ENCODE data around the gene PAWR. TPM values are rescaled to one million over a fixed set of nuclear protein-coding genes. Genes with fewer than 3 reads are reported as not detected.

PAWR gene
- total and polyA plus RNA-seq, 2 donors (not counting 3 experiments of a cell fraction or from before 2014, with no cell fraction given) = 18.3 to 154 TPM

DNA sequence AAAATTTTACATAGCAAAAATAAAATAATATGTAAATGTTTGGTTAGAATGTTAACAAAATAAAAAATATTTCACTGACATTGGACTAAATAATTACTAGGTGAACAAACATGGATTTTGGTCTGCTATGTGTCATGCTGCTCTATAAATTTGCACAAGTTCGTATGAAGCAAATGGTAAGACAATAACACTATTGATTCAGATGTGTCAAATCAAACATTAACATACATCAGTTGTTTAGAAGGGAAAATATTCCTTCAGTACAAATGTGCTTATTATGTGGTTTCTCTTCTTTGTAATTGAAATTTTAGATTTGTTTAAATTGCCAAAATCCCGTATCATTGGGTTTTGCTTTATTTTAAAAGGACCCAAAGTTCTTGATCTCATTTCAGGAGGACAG is 46.9 kb downstream of the PAWR start:
- DNase-seq (ENCODE audit: low read depth, low spot score) (no peak), FAIRE-seq (no peak)
- intact Hi-C loops (cut with micrococcal nuclease) = no loop called here
- Histone ChIP-seq H3K27ac (ENCODE audit: insufficient read depth, low read depth, low read length) (no peak overlapping the region), H2AFZ (ENCODE audit: low read depth, low read length) (no peak overlapping the region), H3K9me3 (replicated peaks; ENCODE audit: control insufficient read depth, insufficient read depth, low read length) (no peaks in the 10 kb centered on the region), H3K4me2 (ENCODE audit: insufficient read depth, low read length) (no peak overlapping the region), H3K9ac (replicated peaks; ENCODE audit: extremely low read depth, insufficient read depth, low read length) (no peak overlapping the region), H3K4me1 (ENCODE audit: control insufficient read depth, extremely low read depth, insufficient read depth, low read length) (no peaks in the 10 kb centered on the region), H3K4me3 (replicated peaks in 1 of 3; ENCODE audit: insufficient read depth in 1 of 3, low read depth in 1 of 3, low read length in 3 of 3) (no peak overlapping the region), H3K79me2 (ENCODE audit: control insufficient read depth, insufficient read depth, low read length) (peaks cover 91% of the 10 kb centered on the region), H4K20me1 (replicated peaks; ENCODE audit: control insufficient read depth, extremely low read depth, insufficient read depth, low read length) (peaks cover 4% of the 10 kb centered on the region), H3K9me1 (replicated peaks; ENCODE audit: control insufficient read depth, extremely low read depth, insufficient read depth, low read length) (no peaks in the 10 kb centered on the region), H3K36me3 (ENCODE audit: control insufficient read depth in 2 of 2, extremely low read depth in 1 of 2, insufficient read depth in 2 of 2, low read length in 2 of 2) (no peaks in the 10 kb centered on the region), H3K27me3 (ENCODE audit: control insufficient read depth in 2 of 2, insufficient read depth in 2 of 2, low read length in 2 of 2) (no peaks in the 10 kb centered on the region)
- BruUV-seq (replicated peaks) = no TSS peak
- dilution Hi-C loops (cut with MboI; ENCODE audit: extremely low pct_ligation_motif_present, low sequenced_read_pairs) = no loop called here
- TF ChIP-seq MYC (IDR thresholded peaks at IDR 0.05; ENCODE audit: low read depth, low read length) = no peak
- no peak for TF ChIP-seq GATA2 (IDR thresholded peaks at IDR 0.05; ENCODE audit: insufficient read depth, insufficient read length, low read depth, low read length)
- TF ChIP-seq FOS (IDR thresholded peaks at IDR 0.05; ENCODE audit: borderline replicate concordance, insufficient read depth, low read length) = no peak
- TF ChIP-seq EZH2 (IDR thresholded peaks at IDR 0.05; ENCODE audit: borderline replicate concordance, low read depth, low read length, severe bottlenecking) = no peak
- TF ChIP-seq, protein P1, sequence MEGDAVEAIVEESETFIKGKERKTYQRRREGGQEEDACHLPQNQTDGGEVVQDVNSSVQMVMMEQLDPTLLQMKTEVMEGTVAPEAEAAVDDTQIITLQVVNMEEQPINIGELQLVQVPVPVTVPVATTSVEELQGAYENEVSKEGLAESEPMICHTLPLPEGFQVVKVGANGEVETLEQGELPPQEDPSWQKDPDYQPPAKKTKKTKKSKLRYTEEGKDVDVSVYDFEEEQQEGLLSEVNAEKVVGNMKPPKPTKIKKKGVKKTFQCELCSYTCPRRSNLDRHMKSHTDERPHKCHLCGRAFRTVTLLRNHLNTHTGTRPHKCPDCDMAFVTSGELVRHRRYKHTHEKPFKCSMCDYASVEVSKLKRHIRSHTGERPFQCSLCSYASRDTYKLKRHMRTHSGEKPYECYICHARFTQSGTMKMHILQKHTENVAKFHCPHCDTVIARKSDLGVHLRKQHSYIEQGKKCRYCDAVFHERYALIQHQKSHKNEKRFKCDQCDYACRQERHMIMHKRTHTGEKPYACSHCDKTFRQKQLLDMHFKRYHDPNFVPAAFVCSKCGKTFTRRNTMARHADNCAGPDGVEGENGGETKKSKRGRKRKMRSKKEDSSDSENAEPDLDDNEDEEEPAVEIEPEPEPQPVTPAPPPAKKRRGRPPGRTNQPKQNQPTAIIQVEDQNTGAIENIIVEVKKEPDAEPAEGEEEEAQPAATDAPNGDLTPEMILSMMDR (IDR thresholded peaks at IDR 0.05; ENCODE audit: extremely low read depth in 1 of 2, insufficient read depth in 1 of 2, low read depth in 1 of 2, low read length in 2 of 2) = no peak
- ChIA-PET CTCF (no interaction called here), POLR2A (no interaction called here)

GRCh38 chr12:79638490-79638889 is 52.3 kb downstream of the PAWR start:
- ChIA-PET CTCF (no interaction called here), POLR2A (no interaction called here)
- Histone ChIP-seq H3K9me1 (replicated peaks; ENCODE audit: control insufficient read depth, extremely low read depth, insufficient read depth, low read length) (peaks cover 2% of the 10 kb centered on the region), H3K79me2 (ENCODE audit: control insufficient read depth, insufficient read depth, low read length) (peaks cover 91% of the 10 kb centered on the region), H3K4me1 (ENCODE audit: control insufficient read depth, extremely low read depth, insufficient read depth, low read length) (no peaks in the 10 kb centered on the region), H3K36me3 (ENCODE audit: control insufficient read depth in 2 of 2, extremely low read depth in 1 of 2, insufficient read depth in 2 of 2, low read length in 2 of 2) (no peaks in the 10 kb centered on the region), H2AFZ (ENCODE audit: low read depth, low read length) (no peak overlapping the region), H3K9ac (replicated peaks; ENCODE audit: extremely low read depth, insufficient read depth, low read length) (no peak overlapping the region), H3K9me3 (replicated peaks; ENCODE audit: control insufficient read depth, insufficient read depth, low read length) (no peaks in the 10 kb centered on the region), H3K4me2 (ENCODE audit: insufficient read depth, low read length) (no peak overlapping the region), H4K20me1 (replicated peaks; ENCODE audit: control insufficient read depth, extremely low read depth, insufficient read depth, low read length) (peaks cover 8% of the 10 kb centered on the region), H3K27me3 (ENCODE audit: control insufficient read depth in 2 of 2, insufficient read depth in 2 of 2, low read length in 2 of 2) (no peaks in the 10 kb centered on the region), H3K4me3 (replicated peaks in 1 of 3; ENCODE audit: insufficient read depth in 1 of 3, low read depth in 1 of 3, low read length in 3 of 3) (no peak overlapping the region), H3K27ac (ENCODE audit: insufficient read depth, low read depth, low read length) (no peak overlapping the region)
- intact Hi-C loops (cut with micrococcal nuclease) (no loop called here), dilution Hi-C loops (cut with MboI; ENCODE audit: extremely low pct_ligation_motif_present, low sequenced_read_pairs) (no loop called here)
- no TSS peak for BruUV-seq (replicated peaks)
- TF ChIP-seq GATA2 (IDR thresholded peaks at IDR 0.05; ENCODE audit: insufficient read depth, insufficient read length, low read depth, low read length) = no peak
- DNase-seq (ENCODE audit: low read depth, low spot score) (no peak), FAIRE-seq (no peak)

Measured in endothelial cell of umbilical vein (primary cell).